Raji (cell line): ENCODE data around the gene CMTM2.

Experiments used
- POLR2A ChIP-seq: IDR thresholded peaks from 2 replicates; pipeline ENCODE4 v1.6.1; 2011; ENCODE audit warnings: low read depth, low read length, control low read depth; ENCODE audit not compliant: insufficient read depth

CMTM2 gene

DNA sequence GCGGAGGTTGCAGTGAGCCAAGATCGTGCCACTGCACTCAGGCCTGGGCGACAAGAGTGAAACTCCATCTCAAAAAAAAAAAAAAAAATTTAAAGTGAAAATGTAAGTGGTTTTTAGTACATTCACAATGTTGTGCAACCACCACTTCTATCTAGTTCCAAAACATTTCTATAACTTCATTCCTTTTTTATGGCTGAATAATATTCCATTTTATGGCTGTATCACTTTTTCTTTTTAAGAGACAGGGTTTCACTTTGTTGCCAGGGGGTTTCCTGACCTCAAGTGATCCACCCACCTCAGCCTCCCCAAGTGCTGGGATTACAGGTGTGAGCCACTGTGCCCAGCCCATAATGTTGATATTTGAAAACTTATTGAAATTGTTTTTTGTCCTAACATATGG lies 13.6 kb downstream of the CMTM2 start:
- no peak for TF ChIP-seq POLR2A

DNA sequence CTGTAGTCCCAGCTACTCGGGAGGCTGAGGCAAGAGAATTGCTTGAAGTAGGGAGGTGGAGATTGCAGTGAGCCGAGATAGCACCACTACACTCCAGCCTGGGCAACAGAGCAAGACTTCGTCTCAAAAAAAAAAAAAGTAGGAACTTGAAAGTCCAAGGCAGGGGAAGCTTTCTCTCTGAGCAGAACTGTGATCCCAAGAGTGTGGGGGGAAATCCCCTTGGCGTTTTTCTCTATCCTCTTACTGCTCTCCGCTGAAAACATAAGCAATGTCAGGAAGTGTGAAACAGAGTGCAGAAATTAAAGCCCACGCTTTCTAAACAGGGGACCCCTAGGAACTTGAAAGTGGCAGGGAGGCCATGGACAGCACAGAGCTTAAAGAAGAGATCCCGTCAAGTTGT lies 15.5 kb downstream of the CMTM2 start:
- no peak for TF ChIP-seq POLR2A

DNA sequence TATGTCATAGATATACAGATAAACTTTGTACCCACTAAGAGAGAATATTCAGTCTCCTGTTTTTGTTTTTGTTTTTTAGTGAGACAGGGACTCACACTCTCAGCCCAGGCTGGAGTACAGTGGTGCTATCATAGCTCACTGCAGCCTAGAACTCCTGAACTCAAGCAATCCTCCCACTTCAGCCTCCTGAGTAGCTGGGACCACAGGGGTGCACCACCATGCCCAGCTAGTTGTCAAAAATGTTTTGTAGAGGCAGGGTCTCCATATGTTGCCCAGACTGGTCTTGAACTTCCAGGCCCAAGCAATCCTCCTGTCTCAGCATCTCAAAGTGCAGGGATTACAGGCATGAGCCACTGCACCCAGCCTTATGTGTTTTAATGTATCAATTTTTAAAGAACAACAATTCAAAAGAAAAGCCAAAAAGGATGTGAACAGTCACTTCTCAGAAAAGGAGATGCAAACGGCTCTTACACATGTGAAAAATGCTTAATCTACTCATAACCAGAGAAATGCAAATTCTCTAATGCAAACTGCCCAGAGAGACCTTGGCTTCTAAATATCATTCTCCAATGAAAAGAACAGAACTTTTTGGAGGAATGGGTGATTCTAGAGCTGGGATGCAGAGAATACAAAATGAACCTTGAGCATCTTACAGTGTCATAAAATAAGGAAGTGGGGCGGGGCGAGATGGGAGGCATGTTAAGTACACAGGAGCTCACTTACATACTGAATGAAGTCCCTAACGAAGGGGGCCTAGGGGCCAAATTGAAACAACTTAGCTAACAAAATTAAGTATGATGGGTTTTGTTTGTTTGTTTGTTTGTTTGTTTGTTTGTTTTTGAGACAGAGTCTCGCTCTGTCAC lies 18.0 kb downstream of the CMTM2 start:
- no peak for TF ChIP-seq POLR2A

DNA sequence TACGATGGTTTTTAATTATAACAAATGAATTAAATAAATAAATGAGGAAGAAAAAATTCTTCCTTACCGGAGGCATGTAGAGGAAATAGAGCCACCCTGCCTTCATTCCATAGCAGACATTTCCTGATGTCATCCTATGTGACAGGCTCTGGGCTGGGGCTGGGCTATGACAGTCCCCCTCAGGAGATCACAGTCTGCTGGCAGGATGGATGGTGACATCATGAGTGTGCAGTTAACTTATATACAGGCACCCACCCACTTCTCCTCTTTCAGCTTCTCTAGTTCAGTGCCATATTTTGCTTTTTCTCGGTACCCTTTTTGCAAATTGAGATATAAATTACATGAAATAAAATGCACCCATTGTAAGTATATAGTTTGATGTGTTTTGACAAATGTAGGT lies 18.8 kb downstream of the CMTM2 start:
- TF ChIP-seq POLR2A: no peak

DNA sequence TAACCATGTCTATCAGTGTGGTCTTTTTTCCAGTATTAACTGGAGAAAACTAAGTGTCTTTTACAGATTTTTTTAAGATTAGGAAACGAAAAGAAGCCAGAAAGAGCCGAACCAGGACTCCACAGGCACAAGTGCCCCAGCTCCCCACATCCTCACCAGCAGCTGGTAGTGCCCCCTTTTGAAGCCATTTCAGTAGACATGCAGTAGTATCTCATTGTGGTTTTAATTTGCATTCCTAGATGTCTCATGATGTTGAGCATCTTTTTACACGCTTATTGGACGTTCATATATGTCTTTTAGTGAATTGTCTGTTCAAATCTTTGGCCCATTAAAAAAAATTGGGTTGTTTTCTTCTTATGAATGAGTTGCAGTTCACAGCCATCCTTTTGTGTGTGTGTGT lies 20.5 kb downstream of the CMTM2 start:
- no peak for TF ChIP-seq POLR2A

DNA sequence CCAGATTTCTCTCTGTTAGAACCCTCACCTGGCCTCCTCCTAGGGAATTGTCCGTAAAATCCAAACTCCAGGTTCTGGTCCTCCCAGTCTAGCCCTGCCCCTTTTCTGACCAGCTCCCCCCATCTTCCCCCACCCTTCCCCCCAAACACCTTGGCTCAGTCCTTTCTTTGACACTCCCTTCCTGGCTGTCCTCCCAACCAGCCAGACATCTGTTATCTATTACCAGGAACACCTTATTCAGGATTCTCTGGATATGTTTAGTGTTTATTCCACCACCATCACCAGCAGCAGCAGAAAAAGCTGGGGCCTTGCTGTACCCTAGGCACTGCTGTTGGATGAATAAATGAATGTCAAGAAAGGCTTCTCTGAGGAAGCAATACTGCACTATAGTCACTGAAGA lies 21.2 kb downstream of the CMTM2 start:
- TF ChIP-seq POLR2A: no peak

DNA sequence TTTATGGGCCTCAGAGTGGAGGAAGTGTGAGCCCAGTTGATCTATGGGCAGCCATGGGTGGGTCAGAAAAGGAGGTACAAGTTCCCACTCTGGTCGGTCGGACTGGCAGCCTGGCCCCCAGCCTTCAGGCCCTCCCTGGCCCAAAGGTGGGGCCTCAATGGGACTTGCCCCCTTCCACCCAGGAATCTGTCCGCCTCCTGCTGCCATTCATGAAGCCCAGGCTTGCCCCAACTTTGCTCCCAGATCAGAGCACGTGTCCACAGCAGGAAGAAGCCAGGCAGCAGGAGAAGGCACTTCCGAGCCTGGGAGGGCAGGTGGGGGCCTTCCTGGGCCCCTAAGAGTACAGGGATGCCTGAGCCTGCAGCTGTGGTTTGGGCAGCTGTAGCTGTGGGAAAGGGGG lies 22.2 kb downstream of the CMTM2 start:
- no peak for TF ChIP-seq POLR2A

DNA sequence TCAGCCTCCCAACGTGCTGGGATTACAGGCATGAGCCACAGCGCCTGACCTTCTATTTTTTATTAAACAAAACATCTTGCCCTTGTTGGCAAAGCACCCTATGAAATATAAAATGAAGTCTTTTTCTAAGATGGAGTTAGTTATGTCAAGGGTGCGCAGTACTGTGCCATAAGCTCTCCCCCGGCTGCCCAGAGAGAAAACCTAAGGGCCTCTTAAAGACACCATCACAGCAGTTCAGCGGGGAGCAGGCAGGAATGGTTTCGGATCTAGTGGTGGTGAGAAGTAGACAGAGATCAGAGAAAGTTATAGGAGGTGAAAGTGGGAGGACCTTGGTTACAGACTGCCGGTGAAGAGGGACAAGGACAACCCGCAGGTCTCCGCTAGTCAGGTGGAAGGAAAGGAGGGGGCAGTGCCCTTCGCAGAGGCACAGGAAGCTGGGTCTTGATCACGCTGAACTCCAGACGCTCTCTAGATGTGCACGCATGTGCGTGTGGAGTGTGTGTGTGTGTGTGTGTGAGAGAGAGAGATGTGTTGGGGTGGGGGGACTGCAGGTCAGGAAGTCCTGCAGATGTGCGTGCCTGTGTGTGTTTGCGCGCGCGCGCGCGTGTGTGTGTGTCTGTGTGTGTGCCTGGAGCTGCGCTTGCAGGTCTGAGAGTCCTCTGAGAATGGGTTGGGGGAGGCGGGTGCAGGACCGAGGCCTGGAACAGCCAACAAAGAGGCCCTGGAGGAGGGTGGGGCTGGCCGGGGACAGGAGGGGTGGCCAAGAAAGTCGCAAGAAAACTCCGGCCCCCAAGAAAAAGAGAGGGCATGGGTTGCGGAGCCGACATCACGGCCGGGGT lies 24.5 kb downstream of the CMTM2 start:
- no peak for TF ChIP-seq POLR2A

DNA sequence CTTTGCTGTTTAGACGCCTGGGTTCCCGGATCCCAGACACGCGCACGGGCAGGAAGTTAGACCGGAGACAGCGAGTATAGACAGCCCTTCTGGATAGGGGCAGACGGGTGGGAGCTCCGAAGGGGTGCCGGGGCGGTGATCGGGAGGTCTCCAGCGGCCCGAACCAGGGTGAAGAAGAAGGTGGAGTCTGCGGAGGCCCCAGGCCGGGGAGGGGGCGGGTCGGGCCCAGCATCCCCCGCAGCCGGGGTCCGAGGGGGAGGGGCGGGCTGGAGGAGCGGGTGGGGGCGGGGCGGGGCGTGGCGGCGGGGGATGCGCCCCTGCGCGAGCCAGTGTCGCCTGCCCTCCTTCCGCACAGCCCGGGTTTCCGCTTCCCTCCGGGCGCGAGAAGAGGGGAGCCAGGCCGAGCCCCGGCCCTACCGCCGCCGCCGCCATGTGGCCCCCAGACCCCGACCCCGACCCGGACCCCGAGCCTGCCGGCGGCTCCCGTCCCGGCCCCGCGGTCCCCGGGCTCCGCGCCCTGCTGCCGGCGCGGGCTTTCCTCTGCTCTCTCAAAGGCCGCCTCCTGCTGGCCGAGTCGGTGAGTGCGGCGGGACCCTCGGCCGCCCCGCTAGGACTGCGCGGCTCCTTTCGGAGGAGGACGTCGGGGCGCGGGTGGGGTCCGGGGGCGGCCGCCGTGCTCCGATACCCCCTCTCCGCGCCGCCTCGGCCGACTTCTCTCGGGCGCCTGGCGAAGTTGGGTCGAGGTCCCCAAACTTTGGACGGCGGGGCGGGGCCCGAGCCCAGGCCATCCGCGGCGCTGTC lies 25.3 kb downstream of the CMTM2 start, which contains the start of gene CMTM3:
Gene CMTM3, plus strand, starts transcription at position 329 of the 801 bp plus-strand sequence. Its CDS starts 102 bp downstream, at position 431.
- no peak for TF ChIP-seq POLR2A

DNA sequence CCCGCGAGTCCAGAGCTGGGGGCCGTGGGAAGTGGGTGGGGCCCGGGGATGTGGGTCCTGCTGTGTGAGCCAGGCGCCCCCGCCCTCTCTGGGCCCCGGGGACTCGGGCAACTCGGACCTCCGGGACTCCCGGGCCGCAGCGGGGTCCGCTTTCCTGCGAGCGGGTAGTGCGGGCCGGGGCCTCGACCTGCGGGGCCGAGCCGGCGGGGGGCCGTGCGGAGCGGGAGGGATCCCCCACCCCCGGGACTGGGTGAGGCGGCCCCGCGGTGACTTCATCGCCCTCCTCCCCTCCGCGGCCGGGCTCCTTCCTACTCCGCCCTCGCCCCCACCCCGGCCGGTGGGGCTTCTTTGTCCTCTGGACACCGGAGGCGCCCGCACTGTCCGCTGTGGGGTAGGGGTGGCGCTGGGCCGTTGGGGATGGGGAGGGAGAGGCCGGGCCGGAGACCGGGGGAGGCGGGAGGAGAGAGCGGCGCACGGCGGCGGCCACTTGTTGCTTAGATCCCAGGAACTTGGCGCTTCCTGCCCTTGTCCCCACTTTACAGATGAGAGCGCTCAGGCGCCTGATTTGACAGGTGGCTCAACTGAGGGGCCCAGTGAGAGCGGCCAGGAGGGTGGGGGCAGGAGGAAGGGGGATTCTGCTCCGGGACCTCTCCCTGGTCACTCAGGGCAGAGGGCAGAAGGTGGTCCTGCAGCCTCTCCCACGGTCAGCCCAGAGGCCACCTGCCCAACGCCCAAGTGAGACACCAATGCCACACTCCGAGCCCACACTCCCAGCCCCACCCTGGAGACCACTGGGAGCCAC lies 26.1 kb downstream of the CMTM2 start:
- TF ChIP-seq POLR2A: no peak

DNA sequence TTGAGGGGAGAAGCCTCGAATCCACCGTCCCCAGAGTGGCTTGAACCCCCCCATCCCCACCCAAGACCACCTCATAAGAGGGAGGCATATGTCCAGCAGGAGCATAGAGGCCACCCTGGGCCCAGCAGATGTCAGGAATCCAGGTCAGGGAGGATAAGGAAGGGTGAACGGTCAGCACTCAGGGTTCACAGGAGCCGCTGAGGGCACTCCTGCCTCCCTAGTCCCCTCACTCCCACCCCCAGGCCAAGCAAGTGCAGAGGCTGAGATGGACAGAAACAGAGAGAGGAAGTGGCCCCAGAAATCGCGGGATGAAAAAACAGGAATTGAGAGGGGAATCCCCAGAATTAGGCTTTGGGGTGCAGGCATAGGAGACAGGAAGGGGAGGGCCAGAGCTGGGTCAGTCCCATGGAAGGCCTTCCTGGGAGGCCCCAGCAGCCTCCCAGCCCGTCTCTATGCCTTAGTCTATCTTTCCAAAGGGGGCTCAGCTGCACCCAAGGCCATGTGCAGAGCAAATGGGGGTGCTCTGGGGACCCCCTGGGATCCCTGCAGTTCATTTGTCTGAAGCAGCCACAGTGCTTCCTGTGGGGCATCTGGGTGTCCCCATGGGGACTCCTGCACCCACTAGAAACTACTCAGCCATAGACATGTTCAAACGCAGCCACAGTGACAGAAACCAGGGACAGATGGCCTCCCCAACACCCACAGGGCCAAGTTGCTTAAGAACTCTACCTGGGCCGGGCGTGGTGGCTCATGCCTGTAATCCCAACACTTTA lies 26.9 kb downstream of the CMTM2 start:
- no peak for TF ChIP-seq POLR2A

DNA sequence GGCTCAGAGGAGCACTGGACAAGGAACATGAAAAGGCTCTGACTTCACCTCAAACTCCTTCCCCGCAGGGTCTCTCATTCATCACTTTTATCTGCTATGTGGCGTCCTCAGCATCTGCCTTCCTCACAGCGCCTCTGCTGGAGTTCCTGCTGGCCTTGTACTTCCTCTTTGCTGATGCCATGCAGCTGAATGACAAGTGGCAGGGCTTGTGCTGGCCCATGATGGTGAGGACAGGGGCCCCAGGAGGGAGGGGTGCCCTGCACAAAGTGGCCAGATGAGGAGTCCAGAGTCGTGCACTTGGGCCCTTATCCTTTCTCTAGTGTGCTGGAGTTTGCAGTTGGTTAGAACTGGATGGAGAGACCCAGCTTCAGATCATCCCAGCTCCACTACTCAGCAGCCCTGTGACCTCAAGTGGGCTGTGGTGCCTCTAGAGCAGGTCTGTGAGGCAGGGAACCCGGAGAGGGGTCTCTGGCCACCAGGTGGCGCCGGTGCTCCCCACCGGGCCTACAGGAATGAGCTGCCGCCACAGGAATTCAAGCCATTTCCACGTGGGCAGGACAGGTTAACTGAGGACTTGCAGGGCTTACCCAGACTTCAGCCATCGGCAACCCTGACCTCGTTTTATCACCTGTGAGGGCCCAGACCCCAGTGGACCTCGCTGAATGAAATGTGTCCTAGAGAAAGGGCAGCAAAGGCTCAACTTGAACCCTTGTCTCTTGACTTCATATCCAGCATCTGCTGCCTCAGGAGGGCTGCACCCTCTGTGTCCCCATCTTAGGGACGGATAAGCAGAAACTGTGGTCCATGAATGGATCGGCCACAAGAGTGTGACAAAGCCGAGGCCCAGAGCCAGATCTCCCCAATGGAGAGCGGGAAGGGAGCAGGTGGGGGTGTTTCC lies 29.2 kb downstream of the CMTM2 start:
- TF ChIP-seq POLR2A: no peak

DNA sequence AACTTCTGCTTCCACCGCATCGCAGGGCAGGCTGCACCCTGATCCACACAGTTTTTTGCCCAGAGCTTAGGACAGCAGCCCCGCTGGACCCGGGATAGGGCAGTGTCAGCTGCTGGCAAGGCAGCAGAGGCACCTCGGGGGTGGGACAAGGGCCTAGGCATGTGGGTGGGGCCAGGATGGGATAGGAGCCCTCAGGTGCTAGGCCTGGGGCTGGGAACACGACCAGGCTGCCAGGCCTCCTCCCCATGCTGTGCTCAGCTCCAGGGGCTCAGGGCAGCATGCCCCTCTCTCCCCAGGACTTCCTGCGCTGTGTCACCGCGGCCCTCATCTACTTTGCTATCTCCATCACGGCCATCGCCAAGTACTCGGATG lies 29.9 kb downstream of the CMTM2 start:
- TF ChIP-seq POLR2A: no peak

DNA sequence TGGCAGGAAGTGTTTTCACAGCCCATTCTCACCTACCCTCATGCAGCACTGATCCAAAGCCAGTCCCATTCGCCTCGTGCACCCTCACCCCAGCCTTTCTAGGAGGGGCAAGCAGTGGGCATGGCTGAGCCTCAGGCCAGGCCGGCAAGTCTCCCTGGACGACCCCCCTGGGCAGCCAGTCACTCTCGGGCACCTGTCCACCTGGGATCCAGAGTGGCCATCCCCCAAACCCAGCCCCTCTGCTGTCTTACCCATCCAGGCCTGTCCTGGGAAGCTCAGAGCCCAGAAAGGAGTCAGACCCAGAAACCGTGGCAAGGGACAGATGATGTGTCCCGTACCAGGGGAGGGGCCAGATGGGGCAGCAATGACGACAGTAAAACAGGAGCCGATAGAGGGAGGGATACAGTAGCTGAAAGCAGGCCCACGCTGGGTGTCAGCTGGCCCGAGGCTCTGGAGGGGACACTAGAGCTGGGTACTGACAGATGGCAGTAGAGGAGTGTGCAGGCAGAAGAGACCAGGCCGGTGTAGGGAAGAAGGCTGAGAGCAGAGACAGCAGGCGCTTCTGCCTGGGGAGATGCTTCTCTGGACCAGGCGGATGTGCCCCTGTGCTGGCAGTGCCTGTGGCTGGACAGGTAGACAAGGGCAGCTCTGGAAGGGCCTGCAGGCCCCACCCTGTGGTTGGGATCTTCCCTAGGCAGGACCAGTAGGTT lies 31.0 kb downstream of the CMTM2 start:
- no peak for TF ChIP-seq POLR2A
